ENCODE data around the gene PODNL1. TPM values are rescaled to one million over a fixed set of nuclear protein-coding genes. Genes with fewer than 3 reads are reported as not detected.
"Not testable (repeated sequence)": the region's sequence is repeated elsewhere in the genome, so short reads cannot be mapped to it uniquely, and the experiment has no call there.

The PODNL1 gene
- polyA plus RNA-seq, 1 donor (not counting 4 experiments of a cell fraction or from before 2014, with no cell fraction given), result 1.0 TPM

GRCh38 chr19:13972368-13973155 is 34.3 kb upstream of the PODNL1 start:
- H3K36me3 ChIP-seq (ENCODE audit: control insufficient read depth in 2 of 2, extremely low read depth in 1 of 2, insufficient read depth in 2 of 2, low read length in 2 of 2), result peaks cover 8 to 9% of the 10 kb centered on the region in 2 experiments
- DNase-seq (ENCODE audit: low read depth, low spot score), result no peak

GRCh38 chr19:13971868-13972267 is 33.7 kb upstream of the PODNL1 start:
- H4K20me1 ChIP-seq (ENCODE audit: control insufficient read depth, extremely low read depth, insufficient read depth, low read length); H3K9me1 ChIP-seq (ENCODE audit: control insufficient read depth, extremely low read depth, insufficient read depth, low read length); dilution Hi-C loops (cut with MboI; ENCODE audit: extremely low pct_ligation_motif_present, low sequenced_read_pairs); H2AFZ ChIP-seq (ENCODE audit: control insufficient read depth, low read length); H3K27me3 ChIP-seq (ENCODE audit: control insufficient read depth, extremely low read depth, insufficient read depth, low read length); FAIRE-seq; H3K4me2 ChIP-seq (ENCODE audit: control insufficient read depth, extremely low read depth, insufficient read depth, low read depth, low read length); H3K4me3 ChIP-seq (ENCODE audit: control insufficient read depth in 2 of 3, extremely low read depth in 1 of 3, insufficient read depth in 2 of 3, low read depth in 1 of 3, low read length in 3 of 3); H3K9me3 ChIP-seq (ENCODE audit: control insufficient read depth, low read depth, low read length); DNase-seq (ENCODE audit: low read depth, low spot score); H3K4me1 ChIP-seq (ENCODE audit: control insufficient read depth, extremely low read depth, insufficient read depth, low read length); H3K9ac ChIP-seq (ENCODE audit: control insufficient read depth, extremely low read depth, insufficient read depth, low read length); H3K27ac ChIP-seq (ENCODE audit: control insufficient read depth, insufficient read depth, low read length); H3K79me2 ChIP-seq (ENCODE audit: control insufficient read depth, insufficient read depth, low read length): not testable (repeated sequence)
- H3K36me3 ChIP-seq (ENCODE audit: control insufficient read depth in 2 of 2, extremely low read depth in 1 of 2, insufficient read depth in 2 of 2, low read length in 2 of 2), result peaks cover 8 to 12% of the 10 kb centered on the region in 2 experiments

More at GRCh38 chr19:13972368-13973155, 34.3 kb upstream of the PODNL1 start:
- Histone ChIP-seq H3K9me3 (ENCODE audit: control insufficient read depth, low read depth, low read length) (no peaks in the 10 kb centered on the region), H3K27me3 (ENCODE audit: control insufficient read depth, extremely low read depth, insufficient read depth, low read length) (no peaks in the 10 kb centered on the region), H3K27ac (ENCODE audit: control insufficient read depth, insufficient read depth, low read length) (no peak overlapping the region), H3K79me2 (ENCODE audit: control insufficient read depth, insufficient read depth, low read length) (no peaks in the 10 kb centered on the region), H2AFZ (ENCODE audit: control insufficient read depth, low read length) (no peak overlapping the region), H3K9me1 (ENCODE audit: control insufficient read depth, extremely low read depth, insufficient read depth, low read length) (no peaks in the 10 kb centered on the region), H3K4me1 (ENCODE audit: control insufficient read depth, extremely low read depth, insufficient read depth, low read length) (peaks cover 3% of the 10 kb centered on the region), H3K9ac (ENCODE audit: control insufficient read depth, extremely low read depth, insufficient read depth, low read length) (no peak overlapping the region), H3K4me2 (ENCODE audit: control insufficient read depth, extremely low read depth, insufficient read depth, low read depth, low read length) (no peak overlapping the region), H4K20me1 (ENCODE audit: control insufficient read depth, extremely low read depth, insufficient read depth, low read length) (no peaks in the 10 kb centered on the region), H3K4me3 (ENCODE audit: control insufficient read depth in 2 of 3, extremely low read depth in 1 of 3, insufficient read depth in 2 of 3, low read depth in 1 of 3, low read length in 3 of 3) (no peak overlapping the region)
- TF ChIP-seq EZH2 (IDR thresholded peaks at IDR 0.05; ENCODE audit: low read length) (no peak), CTCF (optimal IDR thresholded peaks at IDR 0.05 in 1 of 3, IDR thresholded peaks at IDR 0.05 in 1 of 3, conservative IDR thresholded peaks at IDR 0.05 in 1 of 3; ENCODE audit: extremely low read depth in 1 of 3, insufficient read depth in 2 of 3, low read length in 3 of 3) (no peak)
- dilution Hi-C loops (cut with MboI; ENCODE audit: extremely low pct_ligation_motif_present, low sequenced_read_pairs), result no loop called here
- FAIRE-seq, result no peak

Measured in keratinocyte (primary cell).